MCF 10A (cell line): Measurements from ENCODE around the gene GALNS. TPM values are rescaled to one million over a fixed set of nuclear protein-coding genes. Genes with fewer than 3 reads are reported as not detected.

Experiments
- BruUV-seq: library from RNA; stranded (reverse); fragments of 400-500 nt; replicated peaks from 2 replicates; lab custom pipeline; 2021; lab: Mats Ljungman, UMichigan
- CTCF ChIA-PET: fragments of 300-600 bp; sonication (Branson Sonifier 250); formaldehyde crosslinking; extraction: SDS; loops from one replicate; lab custom pipeline; 2021; ENCODE audit warnings: antibody characterized with exemption, inconsistent platforms; lab: Yijun Ruan, JAX
- POLR2A ChIA-PET: fragments of 300-600, 350-650 bp; sonication (Branson Sonifier 250); formaldehyde crosslinking; extraction: SDS; loops from one replicate; lab custom pipeline; 2020; ENCODE audit warnings: antibody characterized with exemption, inconsistent platforms; lab: Yijun Ruan, JAX
- DNase-seq: peaks from one replicate; pipeline ENCODE4 v3.0.0-alpha.2; 2018; ENCODE audit not compliant: unreplicated experiment
- H3K27ac Mint-ChIP-seq: one replicate; pipeline ENCODE4 v1.8.0; 2022; ENCODE audit warnings: mild to moderate bottlenecking, low read depth, mixed read lengths; ENCODE audit not compliant: unreplicated experiment
- H3K27me3 Mint-ChIP-seq: one replicate; pipeline ENCODE4 v1.8.0; 2022; ENCODE audit warnings: mixed read lengths; ENCODE audit not compliant: insufficient read depth, unreplicated experiment
- H3K36me3 Mint-ChIP-seq: one replicate; pipeline ENCODE4 v1.8.0; 2022; ENCODE audit warnings: mild to moderate bottlenecking, moderate library complexity, mixed read lengths; ENCODE audit not compliant: insufficient read depth, unreplicated experiment
- H3K4me1 Mint-ChIP-seq: one replicate; pipeline ENCODE4 v1.8.0; 2022; ENCODE audit warnings: mixed read lengths; ENCODE audit not compliant: insufficient read depth, unreplicated experiment
- H3K4me3 Mint-ChIP-seq: one replicate; pipeline ENCODE4 v1.8.0; 2022; ENCODE audit warnings: mild to moderate bottlenecking, moderate library complexity, mixed read lengths; ENCODE audit not compliant: unreplicated experiment
- H3K9me3 Mint-ChIP-seq: one replicate; pipeline ENCODE4 v1.8.0; 2022; ENCODE audit warnings: mixed read lengths; ENCODE audit not compliant: unreplicated experiment
- intact Hi-C: fragments of 100-400 bp; cut with micrococcal nuclease; formaldehyde crosslinking; loops from 2 replicates; pipeline ENCODE4 v1.14.1; 2022
- total RNA-seq: library from RNA; stranded (reverse); gene quantifications from 2 replicates; pipeline ENCODE4 v1.2.3, GENCODE V29; 2022
- TF ChIP-seq, protein P1 (sequence below): fragments of 200-600 bp; IDR thresholded peaks from one replicate; pipeline ENCODE4 v1.8.0; 2022; ENCODE audit warnings: antibody characterized with exemption, mild to moderate bottlenecking; ENCODE audit not compliant: unreplicated experiment

Gene GALNS
- total RNA-seq, 1 experiment from 2014 or later, result 26.0 TPM

DNA sequence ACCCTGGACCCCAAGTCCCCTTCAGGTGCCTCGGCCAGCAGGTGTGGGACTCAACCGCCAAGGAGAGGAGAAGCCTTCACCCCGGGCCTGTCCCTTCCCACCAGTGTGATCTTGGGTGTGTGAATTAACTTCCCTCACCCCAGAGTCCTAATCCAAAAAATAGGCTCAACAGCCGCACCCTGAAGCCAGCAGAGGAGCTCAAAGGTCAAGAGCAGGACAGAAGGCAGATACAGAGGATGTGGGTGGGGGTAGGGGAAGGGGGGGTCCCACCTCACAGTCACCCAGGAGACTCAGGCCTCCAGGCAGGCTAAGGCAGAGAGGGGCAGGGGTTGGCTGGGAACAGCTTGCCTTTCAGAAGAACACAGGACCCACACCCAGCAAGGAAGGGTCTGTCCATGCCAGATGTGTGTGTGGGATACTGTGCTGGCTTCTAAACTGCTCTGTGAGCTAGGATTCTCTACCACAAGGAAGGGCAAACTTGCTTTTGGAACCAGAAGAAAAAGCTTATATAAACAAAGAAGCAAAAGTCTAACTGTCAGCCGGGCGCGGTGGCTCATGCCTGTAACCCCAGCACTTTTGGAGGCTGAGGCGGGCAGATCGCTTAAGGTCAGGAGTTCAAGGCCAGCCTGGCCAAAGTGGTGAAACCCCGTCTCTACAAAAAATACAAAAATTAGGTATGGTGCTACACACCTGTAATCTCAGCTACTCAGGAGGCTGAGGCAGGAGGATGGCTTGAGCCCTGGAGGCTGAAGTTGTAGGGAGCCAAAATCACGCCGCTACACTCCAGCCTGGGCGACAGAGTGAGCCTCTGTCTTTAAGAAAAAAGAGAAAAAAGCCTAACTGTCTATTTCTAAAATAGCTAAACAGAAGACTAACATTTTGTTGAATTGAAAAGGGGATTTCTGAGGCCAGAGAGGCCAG, 76.3 kb downstream of the GALNS start:
- intact Hi-C loops, result no loop called here
- no peak overlapping the region for H3K27ac Mint-ChIP-seq
- ChIA-PET CTCF (interaction anchor here (0.6 to 6.0 kb wide), 10 partner anchors 9 to 78 kb away, joined by 3 to 61 read pairs (median 4); no protein-coding TSS in a partner anchor), POLR2A (interaction anchor here (0.8 to 5.3 kb wide), 4 partner anchors 9 to 437 kb away, joined by 3 to 57 read pairs (median 4); partner anchors contain the start of gene ZNF778)
- H3K4me1 Mint-ChIP-seq, result peaks cover 30% of the 10 kb centered on the region
- no peaks in the 10 kb centered on the region for H3K9me3 Mint-ChIP-seq
- no peak overlapping the region for H3K4me3 Mint-ChIP-seq
- no peaks in the 10 kb centered on the region for H3K27me3 Mint-ChIP-seq
- TF ChIP-seq, protein P1, sequence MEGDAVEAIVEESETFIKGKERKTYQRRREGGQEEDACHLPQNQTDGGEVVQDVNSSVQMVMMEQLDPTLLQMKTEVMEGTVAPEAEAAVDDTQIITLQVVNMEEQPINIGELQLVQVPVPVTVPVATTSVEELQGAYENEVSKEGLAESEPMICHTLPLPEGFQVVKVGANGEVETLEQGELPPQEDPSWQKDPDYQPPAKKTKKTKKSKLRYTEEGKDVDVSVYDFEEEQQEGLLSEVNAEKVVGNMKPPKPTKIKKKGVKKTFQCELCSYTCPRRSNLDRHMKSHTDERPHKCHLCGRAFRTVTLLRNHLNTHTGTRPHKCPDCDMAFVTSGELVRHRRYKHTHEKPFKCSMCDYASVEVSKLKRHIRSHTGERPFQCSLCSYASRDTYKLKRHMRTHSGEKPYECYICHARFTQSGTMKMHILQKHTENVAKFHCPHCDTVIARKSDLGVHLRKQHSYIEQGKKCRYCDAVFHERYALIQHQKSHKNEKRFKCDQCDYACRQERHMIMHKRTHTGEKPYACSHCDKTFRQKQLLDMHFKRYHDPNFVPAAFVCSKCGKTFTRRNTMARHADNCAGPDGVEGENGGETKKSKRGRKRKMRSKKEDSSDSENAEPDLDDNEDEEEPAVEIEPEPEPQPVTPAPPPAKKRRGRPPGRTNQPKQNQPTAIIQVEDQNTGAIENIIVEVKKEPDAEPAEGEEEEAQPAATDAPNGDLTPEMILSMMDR, result no peak
- DNase-seq, result no peak
- peaks cover 11% of the 10 kb centered on the region for H3K36me3 Mint-ChIP-seq
- BruUV-seq, result no TSS peak

DNA sequence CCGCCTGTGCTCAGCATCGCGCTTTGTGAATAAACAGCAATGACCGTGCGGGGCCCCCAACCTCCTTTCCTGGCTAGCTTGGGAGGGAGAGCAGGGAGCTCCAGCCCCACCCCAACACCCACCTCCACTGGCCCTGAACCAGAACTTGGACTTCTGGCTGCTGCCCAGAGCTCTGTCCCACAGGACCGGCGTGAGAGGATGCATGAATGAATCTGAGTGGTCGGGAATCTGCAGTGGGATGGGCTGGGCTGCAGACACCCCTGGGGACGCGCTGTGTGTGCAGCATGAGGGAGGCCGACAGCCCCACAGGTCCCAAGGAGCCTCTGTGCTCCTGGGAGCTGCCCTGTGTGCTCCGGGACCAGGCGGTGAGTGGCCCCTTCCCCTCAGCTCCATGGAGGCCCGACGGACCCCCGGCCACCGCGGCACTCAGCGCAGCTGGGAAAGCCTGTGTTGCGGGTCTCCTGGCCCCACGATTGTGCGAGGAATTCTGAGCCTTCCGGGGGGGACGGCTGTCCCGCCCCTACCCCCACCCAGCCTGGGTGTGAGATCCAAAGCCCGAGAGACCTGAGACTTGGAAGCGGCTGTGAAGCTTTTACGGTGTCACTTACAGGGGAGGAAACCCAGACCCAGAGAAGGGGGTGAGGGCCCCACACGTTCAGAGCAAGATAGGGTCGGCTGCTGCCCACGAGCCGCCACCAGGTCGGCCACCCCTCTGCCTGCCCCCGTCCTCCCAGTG, 77.2 kb downstream of the GALNS start:
- Mint-ChIP-seq H3K36me3 (peaks cover 11% of the 10 kb centered on the region), H3K9me3 (no peaks in the 10 kb centered on the region), H3K4me3 (no peak overlapping the region), H3K27ac (no peak overlapping the region), H3K4me1 (peaks cover 30% of the 10 kb centered on the region), H3K27me3 (no peaks in the 10 kb centered on the region)
- CTCF ChIA-PET, result interaction anchor here (1.1 to 6.0 kb wide), 5 partner anchors 8 to 44 kb away, joined by 3 to 61 read pairs (median 6); no protein-coding TSS in a partner anchor
- DNase-seq, result no peak
- BruUV-seq, result no TSS peak
- intact Hi-C loops, result no loop called here
- TF ChIP-seq, protein P1, result no peak
- POLR2A ChIA-PET, result interaction anchor here (5.3 kb wide), 1 partner anchor 8 kb away, joined by 57 read pairs; no protein-coding TSS in a partner anchor

DNA sequence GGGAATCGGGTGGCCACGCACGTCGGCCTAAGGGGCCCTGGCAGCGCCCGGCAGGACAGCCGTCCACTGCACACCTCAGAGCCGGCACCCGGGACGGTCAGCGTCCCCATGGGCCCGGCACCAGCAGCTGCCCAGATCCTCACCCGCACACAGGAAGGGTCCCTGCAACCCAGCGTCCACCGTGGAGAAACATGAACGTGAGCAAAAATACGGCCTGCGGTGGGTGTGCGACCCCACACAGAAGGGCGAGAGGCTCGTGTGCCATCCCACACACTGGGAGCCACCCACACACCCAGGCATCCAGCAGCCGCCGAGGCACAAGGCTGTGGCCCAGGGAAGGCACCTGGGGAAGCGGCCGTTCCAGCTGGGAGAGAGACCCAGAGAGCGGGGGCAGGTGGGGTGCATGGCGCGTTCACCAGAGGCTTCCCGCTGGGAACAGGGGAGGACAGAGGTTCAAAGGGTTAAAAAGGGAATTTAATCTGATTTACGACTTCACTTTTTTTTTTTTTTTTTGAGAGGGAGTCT, 78.1 kb downstream of the GALNS start:
- ChIA-PET POLR2A (no interaction called here), CTCF (interaction anchor here (0.7 to 6.0 kb wide), 4 partner anchors 24 to 60 kb away, joined by 4 to 61 read pairs (median 5); no protein-coding TSS in a partner anchor)
- no peak overlapping the region for H3K27ac Mint-ChIP-seq
- no peaks in the 10 kb centered on the region for H3K27me3 Mint-ChIP-seq
- H3K4me1 Mint-ChIP-seq, result peaks cover 30% of the 10 kb centered on the region
- intact Hi-C loops, result no loop called here
- no peak for DNase-seq
- no peak overlapping the region for H3K4me3 Mint-ChIP-seq
- peaks cover 11% of the 10 kb centered on the region for H3K36me3 Mint-ChIP-seq
- BruUV-seq, result no TSS peak
- H3K9me3 Mint-ChIP-seq, result no peaks in the 10 kb centered on the region
- TF ChIP-seq, protein P1, result no peak
